ENCODE data around the gene SLC13A3.

The SLC13A3 gene

DNA sequence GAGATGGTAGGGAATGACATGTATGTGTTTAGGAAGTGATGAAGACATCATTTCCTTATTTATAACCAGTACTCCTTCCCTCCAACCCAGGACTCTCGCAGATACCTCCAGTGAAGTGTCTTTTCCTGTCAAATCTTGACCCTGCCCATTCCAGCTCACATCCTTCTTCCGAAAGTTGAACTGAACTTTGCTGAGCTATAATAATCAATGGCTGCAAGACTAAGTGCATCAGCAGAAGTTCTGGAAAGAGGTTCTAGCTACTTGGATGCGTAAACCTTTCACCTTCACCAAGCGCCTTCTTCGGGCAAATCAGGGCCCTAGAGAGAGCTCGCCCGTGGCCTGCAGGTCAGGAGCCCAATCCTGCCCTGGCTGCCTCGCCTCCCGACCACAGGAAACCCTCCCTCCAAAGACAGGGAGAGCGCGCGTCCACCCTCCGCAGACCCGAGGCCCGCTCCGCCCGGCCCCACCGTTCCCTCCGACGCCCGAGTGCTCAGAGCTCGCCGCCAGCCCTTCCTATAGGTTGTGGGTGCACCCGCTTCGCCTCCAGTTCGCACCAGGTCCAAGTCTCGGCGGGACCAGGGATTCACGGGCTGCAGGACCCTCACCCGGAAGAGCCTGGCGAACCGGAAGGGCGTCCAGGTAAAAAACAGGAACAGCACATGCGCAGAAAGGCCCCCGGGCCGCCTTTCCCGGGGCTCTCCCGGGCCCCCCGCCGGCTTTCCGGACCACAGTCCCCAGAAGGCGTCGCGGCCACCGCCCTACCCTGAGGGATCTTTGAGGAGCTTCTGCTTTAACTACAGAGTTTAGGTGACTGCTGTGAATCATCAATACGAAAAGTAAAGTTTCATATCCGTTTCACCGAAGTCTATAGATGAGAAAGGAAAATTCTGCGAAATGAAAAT is 138.1 kb downstream of the SLC13A3 start, which contains the start of gene ZNF334:
ZNF334 (minus strand) TSS at position 617 of the 902 bp plus-strand sequence. CDS start 1,457 bp downstream, outside the sequence.
- peak; percentile 75 for DNase-seq

DNA sequence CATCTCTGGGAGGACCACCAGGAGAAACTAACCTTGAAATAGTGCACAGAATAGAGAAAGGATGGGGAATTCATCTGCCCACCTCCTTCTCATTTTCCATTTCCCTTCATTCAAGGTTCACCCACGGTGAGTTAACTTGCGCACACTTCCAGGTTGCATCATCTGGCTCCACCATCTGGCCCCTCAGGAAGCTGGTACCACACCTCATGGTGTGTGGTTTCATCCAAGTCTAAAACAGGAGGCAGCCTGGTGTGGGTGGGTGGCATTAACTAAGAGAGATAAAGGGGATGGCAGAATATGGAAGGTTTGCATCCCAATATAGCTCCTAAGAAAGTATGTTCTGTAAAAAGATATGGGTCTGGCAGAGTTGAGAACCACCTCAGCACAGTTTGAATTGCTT is 141.7 kb downstream of the SLC13A3 start:
- DNase-seq = no peak
